ENCODE results near the gene TJP1.
"Not testable (repeated sequence)": the region's sequence is repeated elsewhere in the genome, so short reads cannot be mapped to it uniquely, and the experiment has no call there.

TJP1 gene

DNA sequence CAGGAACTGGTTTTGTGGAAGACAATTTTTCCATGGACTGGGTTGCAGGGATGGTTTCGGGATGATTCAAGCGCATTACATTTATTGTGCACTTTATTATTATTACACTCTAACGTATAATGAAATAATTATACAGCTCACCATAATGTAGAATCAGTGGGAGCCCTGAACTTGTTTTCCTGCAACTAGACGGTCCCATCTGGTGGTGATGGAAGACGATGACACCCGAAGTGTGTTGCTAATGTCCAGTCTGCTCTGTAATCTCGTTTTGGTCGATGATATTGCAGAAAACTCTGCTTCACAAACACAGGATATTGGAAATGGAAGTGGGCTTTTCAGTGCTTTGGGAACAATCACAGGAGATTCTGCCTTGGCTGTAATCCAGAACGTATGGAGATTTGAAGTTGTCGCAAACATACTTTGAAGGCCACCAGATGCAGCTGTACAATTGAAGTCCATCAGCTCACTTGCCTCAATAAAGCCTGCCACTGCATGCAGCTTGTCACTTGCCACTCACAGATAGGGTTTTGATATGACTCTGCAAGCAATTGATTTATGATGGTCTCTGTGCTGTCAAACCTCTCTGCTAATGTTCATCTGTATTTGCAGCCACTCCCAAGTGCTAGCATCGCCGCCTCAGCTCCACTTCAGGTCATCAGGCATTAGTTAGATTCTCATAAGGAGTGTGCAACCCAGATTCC lies 141.7 kb downstream of the TJP1 start:
- no peak for DNase-seq

DNA sequence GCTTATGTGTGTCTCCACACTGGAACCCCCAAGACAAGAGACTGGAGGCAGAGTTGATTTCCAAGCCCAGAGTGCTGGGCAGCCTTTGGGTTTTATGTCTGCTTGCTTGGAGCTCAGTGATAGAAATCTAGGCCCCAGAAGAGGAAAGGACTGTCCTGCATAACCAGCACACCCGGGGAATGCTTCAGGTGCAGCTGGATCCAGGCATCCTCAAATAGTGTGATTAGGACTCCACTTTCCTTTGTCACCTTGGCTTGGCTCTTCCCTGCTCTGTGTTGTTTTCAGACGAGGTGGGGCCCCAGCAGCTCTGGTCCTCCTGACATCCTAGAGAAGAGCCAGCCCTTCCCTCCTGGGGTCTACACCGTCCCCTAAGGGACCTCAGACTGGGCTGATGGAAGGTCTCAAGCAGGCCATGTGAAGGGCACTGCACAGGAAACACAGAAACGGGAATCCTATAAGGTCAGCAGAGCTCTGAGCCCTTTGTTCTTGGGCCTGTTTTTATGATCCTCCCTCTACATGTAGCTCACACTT lies 143.7 kb downstream of the TJP1 start:
- DNase-seq, result peak; percentile 38

DNA sequence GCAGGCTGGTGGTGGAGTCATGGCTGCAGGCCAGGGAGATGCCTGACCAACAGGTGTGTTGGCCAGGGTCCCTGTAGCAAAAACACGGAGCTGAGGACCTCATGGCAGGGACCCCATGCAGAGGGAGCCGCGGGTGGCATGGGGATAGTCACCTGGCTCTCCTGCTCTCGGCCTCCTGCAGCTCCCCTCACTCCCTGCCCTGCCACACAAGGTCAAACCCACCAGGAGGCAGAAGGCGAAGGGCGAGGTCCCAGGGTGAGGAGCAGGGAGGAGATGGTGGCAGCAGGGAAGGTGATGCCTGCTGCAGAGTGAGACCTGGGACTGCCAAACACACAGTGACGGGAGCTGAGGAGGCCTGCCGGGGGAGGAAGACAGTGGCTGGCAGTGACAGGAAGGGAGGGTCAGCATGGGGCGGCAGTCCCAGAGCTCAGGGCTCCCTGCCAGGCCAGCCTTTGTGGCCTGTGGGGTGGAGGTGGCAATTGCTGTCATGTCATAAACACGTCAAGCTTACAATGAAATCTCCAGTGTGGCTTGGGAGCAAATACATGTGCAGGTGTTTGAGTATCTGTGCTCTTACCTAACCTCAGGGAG lies 144.3 kb downstream of the TJP1 start:
- DNase-seq, result peak; percentile 94

DNA sequence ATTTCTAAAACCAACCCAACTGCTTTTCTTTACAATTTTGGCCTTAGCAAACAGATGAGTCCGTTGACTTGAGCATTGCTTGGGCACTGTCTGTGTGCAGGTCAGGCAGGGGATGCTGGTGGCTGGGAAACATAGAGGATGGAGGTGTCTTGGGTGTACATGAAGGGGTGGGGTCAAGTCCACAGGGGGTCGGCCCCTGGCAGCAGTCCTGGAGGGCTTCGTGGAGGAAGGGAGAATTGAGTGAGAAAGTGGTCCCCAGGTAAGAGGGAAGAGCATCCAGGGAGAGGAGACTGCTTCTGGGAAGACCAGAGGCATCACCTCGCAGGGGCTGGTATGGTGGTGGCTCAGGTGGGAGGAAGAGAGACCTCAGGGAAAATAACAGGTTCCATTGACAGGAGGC lies 144.8 kb downstream of the TJP1 start:
- DNase-seq, result no peak

DNA sequence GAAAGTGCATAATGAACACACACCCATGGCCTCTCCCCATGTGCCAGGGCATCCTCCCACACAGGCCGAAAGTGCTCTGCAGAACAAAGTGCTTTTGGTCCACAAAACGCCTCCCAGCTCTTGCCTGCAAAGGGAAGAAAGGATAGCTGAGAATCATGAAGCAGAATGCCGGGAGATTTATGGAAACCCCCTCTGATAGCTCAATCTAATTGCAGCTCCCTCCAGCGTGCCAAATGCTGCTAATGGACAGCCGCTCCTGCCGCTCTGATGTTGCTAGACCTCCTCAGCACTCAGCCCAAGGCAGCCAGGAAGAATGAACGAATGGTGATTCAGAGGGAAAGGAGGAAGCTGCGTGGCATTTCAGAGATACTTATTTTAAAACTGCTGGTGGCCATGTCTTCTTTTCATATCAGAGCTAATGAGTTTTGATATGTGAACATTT lies 145.3 kb downstream of the TJP1 start:
- DNase-seq, result peak; percentile 82

DNA sequence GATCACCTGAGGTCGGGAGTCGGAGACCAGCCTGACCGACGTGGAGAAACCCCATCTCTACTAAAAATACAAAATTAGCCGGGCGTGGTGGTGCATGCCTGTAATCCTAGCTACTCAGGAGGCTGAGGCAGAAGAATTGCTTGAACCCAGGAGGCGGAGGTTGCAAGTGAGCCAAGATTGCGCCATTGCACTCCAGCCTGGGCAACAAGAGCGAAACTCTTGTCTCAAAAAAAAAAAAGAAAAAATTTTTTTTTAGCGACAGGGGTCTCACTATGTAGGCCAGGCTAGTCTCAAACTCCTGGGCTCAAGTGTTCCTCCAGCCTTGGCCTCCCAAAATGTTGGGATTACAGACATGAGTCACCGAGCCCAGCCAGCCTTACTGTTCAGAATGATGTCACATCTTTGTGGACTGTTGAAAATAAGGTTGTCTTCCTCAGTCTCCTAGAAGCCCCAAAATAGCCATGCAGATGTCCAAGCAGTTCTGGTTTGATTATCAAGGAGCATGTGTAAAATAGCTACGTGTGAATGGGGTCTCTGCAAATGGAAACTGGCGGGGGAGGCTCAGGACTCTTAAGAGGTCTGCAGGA lies 145.8 kb downstream of the TJP1 start:
- peak; percentile 55 for DNase-seq

DNA sequence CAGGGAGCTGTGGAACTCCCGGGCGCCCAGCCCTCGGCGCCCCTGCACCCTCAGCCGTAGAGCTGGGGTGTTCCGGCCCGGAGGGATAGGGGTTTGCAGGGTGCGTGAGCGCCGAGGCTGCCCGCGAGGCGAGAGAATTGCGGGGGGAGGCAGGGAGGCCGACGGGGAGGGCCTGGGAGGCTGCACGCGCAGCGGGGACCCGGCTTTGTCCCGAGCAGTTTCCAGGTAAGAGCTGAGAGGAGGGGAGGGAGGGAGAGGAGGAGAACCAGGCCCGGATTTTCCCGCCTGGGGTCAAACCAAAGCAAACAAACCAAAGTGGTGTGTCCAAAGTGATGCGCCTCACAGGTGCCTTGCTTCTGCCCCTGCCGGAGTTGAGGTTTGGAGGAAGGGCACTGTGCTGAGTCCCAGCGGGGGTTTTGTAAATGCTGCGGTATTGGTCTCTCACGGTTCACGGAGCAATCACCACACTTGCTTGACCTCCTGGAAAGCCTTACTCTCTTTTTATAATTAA lies 146.4 kb downstream of the TJP1 start:
- peak; percentile 31 for DNase-seq

DNA sequence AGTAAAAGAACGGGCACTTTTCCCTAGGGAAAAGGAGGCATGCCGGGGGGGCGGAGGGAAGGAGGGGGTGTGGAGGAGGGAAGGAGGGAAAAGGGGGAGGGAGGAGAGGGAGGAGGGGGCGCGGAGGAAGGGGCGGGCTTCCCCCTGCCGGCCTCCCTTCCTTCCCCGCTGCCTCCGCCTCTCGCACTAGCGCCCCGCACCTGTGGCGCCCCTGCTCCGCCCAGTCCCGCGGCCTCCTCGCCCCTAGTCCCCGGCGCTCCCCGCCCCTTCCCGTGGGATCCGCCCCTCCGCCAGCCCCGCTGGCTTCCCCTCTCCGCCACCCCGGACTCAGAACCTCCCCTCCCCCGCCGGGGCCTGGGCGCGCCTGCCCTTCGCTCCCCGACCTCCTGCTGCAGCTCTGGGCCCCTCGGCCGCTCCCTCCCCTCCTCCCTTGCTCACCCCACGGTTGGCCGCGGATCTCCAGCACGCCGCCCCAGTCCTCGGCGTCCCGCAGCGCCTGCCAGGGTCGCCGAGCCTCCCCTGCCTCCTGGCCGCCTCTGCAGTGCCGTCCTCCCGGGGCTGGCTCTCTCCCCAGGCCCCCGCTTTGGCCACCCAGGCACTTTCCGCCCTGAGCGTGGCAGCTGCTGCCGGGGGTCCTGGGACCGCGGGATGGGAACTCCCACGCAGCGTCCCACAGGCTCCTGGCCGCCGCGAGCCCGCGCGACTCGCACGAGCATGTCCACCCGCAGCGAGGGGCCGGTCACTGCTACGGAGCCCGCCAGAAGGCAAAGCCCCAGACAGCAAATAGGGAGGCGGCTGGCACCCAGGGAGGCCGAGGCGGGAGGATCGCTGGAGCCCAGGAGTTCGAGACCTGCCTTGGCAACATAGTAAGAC lies 147.4 kb downstream of the TJP1 start:
- DNase-seq, result peak; percentile 90

DNA sequence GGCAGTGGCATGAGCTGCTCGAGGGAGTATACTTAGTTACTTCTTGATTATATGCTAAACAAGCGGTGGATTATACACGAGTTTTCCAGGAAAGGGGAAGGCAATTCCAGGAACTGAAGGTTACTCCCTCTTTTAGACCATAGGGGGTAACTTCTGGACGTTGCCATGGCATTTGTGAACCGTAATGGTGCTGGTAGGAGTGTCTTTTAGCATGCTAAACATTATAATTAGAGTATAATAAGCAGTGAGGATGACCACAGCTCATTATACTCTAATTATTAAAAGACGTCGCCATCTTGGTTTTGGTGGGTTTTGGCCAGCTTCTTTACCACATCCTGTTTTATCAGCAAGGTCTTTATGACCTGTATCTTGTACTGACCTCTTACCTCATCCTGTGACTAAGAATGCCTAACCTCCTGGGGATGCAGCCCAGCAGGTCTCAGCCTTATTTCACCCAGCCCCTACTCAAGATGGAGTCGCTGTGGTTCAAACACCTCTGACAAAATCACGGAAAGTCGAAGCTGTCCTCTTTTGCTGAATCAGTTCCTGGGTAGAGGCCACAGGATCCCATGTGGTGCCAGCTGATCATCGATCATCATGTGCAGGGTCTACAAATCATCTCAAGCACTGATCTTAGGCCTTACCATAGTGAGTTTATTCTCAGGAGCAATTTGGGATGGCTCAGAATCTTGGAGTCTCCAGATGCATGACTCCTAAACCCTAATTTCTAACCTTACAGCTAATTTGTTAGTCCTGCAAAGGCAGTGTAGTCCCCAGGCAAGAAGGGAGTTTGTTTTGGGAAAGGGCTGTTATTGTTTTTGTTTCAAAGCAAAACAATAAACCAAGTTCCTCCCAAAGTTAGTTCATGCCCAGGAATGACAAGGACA lies 149.1 kb downstream of the TJP1 start:
- DNase-seq, result peak; percentile 36

DNA sequence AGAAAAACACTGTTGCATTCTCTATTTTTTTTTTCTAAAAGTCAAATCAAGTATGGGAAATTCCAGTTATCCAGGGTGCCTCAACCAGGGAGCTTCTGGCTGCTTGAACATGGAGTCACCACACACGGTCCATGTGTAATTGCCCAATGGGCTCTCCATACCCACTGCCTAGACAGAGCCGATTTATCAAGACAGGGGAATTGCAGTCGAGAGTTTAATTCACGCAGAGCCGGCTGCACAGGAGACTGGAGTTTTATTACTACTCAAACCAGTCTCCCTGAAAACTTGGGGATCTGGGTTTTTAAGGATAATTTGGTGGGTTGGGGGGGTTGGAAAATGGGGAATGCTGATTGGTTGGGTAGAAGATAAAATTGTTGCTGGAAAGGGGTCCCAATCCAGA lies 149.8 kb downstream of the TJP1 start:
- DNase-seq, result no peak

DNA sequence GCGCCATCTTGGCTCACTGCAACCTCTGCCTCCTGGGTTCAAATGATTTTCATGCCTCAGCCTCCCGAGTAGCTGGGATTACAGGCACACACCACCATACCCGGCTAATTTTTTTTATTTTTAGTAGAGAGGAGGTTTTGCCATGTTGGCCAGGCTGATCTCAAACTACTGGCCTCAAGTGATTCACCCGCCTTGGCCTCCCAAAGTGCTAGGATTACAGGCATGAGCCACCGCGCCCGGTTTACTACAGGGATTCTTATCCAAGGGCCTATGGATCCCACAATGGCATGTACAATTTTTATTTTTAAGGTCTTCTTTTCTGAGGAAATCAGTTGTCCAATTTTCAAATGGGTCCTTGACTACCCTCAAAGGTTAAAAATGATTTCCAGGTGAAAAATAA lies 150.2 kb downstream of the TJP1 start:
- not testable (repeated sequence) for DNase-seq

DNA sequence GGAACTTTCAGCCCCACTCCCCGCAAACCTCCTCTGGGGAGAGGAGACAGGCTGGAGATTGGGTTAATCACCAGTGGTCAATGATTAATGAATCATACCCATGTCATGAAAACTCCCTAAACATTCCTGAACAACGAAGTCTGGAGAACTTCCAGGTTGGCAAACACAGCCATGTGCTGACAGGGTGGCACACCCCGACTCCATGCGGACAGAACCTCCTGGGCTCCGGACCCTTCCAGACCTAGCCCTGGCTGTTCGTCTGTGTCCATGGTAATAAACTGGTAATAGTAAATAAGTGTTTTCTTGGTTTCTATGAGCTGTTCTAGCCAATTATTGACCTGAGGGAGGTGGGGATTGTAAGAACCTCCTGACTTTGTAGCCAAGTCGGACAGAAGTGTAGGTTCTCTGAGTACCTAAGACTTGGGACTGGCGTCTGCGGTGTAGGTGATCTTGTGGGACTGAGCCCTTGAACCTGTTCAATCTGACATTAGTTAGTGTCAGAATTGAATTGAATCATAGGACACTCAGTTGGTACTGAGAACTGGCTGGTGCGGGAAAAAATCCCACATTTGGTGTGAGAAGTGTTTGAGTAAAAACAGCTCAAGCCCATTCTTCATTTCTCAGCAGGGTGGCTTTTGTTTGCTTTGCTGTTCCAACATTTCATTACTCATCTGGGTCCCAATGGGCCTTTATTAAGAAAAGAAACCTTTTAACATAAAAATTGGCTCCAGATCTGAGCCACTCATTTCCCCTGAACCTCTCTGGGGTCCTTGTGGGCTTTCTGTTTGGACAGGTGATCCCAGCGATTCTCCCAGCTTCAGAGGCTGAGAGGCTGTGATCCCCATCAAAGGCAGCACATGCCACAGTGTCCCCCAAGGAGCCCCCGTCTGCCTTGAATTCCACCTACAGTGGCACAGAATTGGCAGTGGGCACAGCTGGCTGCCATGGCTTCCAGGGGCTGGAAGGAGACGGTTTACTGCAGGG lies 151.0 kb downstream of the TJP1 start:
- peak; percentile 88 for DNase-seq

DNA sequence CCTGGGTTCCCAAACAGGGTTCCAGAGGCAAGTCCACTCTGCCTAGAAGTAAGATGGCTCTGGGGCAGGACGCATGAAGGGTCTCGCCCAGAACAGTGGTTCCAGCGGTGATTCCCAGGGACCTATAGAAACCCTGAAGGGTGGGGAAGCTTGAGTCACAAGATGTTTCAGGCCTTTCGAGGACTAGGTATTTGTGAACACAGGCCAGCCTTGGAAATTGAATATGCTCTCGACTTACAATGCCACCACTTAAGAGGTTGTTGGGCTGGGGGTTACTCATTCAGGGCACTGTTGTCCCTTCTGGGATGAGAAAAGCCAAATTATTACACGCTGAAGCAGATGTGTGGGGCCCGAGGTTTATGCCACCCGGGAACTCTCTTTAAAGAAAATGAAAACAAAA lies 152.0 kb downstream of the TJP1 start:
- DNase-seq, result no peak

DNA sequence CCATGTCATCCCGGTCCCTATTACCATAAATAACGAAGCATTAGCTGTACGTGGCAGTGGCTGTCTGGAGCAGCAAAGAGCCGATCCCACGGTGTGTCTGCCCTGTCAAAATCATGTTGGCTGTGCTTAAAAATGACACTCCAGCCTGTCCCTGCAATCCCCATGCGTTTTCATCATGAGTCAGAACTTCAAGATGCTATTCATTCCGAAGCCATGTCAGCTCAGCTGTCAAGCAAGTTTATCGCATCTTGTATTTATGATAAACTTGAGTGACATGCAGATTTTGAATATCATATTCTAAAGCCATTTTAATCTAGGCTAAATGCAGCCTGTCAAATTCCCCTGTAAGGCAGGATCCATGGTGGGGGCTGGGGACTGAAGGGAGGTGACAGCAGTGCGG lies 152.4 kb downstream of the TJP1 start:
- no peak for DNase-seq

DNA sequence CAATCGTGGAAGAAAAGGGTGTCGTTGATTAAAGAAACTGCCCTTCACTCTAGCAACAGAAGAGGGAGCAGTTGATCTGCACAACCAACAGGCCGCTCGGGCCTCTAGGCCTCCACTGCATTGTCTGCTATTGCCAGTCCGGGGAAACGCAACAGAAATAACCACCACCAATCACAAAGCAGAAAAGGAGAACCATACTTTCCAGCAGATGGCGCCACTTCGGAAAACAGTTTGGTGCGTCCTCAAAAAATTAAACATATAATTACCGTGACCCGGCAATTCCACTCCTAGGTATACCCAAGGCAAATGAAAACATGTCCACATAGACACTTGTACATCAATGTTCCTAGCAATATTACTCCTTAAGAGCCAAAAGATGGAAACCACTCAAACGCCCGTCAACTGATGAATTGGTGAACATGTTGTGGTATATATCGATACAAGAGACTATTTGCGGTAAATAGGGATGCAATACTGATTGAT lies 154.1 kb downstream of the TJP1 start:
- DNase-seq, result peak; percentile 95

DNA sequence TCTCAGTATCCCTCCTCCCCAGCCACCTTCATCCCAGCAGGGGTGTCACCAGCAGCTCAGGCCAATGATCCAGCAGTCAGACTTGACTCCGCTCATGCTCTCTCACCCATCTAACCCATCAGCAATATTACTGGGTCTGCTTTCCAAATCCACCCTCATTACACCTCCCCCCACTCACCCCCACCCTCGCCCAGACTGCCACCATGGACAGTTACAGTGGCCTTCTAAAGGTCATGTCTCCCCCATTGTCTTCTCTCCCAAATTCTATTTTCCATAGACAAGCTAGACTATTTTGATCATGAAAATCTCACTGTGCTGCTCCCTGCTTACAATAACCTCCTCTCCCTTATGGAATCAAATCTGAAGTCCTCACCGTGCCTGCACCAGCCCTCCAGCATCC lies 156.0 kb downstream of the TJP1 start:
- no peak for DNase-seq

DNA sequence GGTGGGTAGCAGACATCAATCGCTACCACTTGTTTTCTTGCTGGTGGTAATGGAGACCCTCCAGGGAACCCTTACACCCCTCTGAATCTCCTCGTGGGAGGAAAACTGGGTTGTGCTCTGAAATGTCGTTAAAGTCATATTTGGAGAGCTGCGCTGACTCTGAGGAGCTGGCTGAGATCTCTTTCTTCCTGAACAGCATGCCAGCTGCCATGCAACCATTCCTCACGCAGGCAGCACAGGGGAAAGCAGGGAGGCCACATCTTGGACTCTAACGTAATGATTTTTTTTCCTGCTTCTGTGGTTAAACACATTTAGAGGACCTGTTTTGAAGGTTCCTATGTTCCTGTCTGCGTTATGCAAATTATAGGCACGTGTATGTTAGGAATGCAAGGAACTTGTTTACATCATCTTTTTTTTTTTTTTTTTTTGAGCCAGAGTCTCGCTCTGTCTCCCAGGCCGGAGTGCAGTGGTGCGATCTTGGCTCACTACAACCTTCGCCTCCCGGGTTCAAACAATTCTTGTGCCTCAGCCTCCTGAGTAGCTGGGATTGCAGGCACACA lies 156.7 kb downstream of the TJP1 start:
- DNase-seq, result no peak

DNA sequence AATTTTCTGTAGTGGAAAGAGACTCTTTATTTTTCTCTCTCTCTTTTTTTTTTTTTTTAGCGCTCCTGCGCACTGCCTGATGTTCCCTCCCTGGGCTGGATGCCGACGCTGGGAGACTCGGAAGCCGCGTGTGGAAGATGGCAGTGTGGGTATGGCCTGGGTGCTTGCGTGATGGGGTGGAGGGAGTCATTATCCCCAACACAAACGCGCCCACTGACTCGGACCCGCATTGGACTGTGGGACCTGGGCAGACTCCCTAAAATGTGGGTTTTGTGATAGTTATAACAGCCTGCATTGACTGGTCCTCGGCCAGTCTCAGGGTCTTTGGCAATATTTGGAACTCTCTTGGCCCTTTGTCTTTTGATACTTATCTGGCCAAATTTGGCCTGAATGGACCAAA lies 157.9 kb downstream of the TJP1 start:
- no peak for DNase-seq

DNA sequence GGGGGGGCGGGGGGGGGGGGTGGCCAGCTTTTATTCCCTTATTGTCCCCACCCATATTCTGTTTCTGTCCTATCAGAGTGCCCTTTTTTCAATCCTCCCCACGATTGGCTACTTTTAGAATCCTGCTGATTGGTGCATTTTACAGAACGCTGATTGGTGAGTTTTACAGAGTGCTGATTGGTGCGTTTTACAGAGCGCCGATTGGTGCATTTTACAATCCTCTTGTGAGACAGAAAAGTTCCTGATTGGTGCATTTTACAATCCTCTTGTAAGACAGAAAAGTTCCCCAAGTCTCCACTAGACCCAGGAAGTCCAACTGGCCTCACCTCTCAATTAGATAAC lies 164.8 kb downstream of the TJP1 start:
- DNase-seq, result not testable (repeated sequence)

Measured in NCI-H69 (cell line).